ENCODE data around the gene STK10.
"Not testable (repeated sequence)": the region's sequence is repeated elsewhere in the genome, so short reads cannot be mapped to it uniquely, and the experiment has no call there.

The STK10 gene

GRCh38 chr5:172164769-172165212 is 23.2 kb downstream of the STK10 start:
- Histone ChIP-seq H3K9ac (ENCODE audit: insufficient read length, low read depth) (no peak overlapping the region), H3K4me1 (ENCODE audit: insufficient read depth, insufficient read length) (peaks cover 18% of the 10 kb centered on the region), H3K27me3 (ENCODE audit: insufficient read depth, insufficient read length) (no peaks in the 10 kb centered on the region), H3K4me3 (ENCODE audit: insufficient read length, low read depth) (no peak overlapping the region), H3K36me3 (ENCODE audit: insufficient read depth, insufficient read length, low read length) (peaks cover 8% of the 10 kb centered on the region), H3K9me3 (ENCODE audit: insufficient read depth, low read length) (no peaks in the 10 kb centered on the region)
- DNase-seq (ENCODE audit: low read depth, low spot score), result no peak
- TF ChIP-seq SUZ12 (IDR thresholded peaks at IDR 0.05; ENCODE audit: extremely low read depth, insufficient read depth, insufficient read length) (no peak), YY1 (IDR thresholded peaks at IDR 0.05; ENCODE audit: insufficient read depth, insufficient read length) (no peak), ZNF274 (IDR thresholded peaks at IDR 0.05; ENCODE audit: low read depth, low read length) (no peak)

GRCh38 chr5:172163346-172163745 is 24.7 kb downstream of the STK10 start:
- DNase-seq (ENCODE audit: low read depth, low spot score), result no peak
- H3K4me1 ChIP-seq (ENCODE audit: insufficient read depth, insufficient read length), result peaks cover 14% of the 10 kb centered on the region
- no peaks in the 10 kb centered on the region for H3K9me3 ChIP-seq (ENCODE audit: insufficient read depth, low read length)
- H3K36me3 ChIP-seq (ENCODE audit: insufficient read depth, insufficient read length, low read length), result peaks cover 8% of the 10 kb centered on the region
- no peaks in the 10 kb centered on the region for H3K27me3 ChIP-seq (ENCODE audit: insufficient read depth, insufficient read length)
- H3K9ac ChIP-seq (ENCODE audit: insufficient read length, low read depth), result no peak overlapping the region
- no peak for TF ChIP-seq SUZ12 (IDR thresholded peaks at IDR 0.05; ENCODE audit: extremely low read depth, insufficient read depth, insufficient read length)
- no peak for TF ChIP-seq YY1 (IDR thresholded peaks at IDR 0.05; ENCODE audit: insufficient read depth, insufficient read length)
- TF ChIP-seq ZNF274 (IDR thresholded peaks at IDR 0.05; ENCODE audit: low read depth, low read length), result no peak
- no peak overlapping the region for H3K4me3 ChIP-seq (ENCODE audit: insufficient read length, low read depth)

GRCh38 chr5:172162987-172163343 is 25.1 kb downstream of the STK10 start:
- Histone ChIP-seq H3K4me3 (ENCODE audit: insufficient read length, low read depth) (no peak overlapping the region), H3K36me3 (ENCODE audit: insufficient read depth, insufficient read length, low read length) (peaks cover 8% of the 10 kb centered on the region), H3K9me3 (ENCODE audit: insufficient read depth, low read length) (no peaks in the 10 kb centered on the region), H3K4me1 (ENCODE audit: insufficient read depth, insufficient read length) (peaks cover 10% of the 10 kb centered on the region), H3K9ac (ENCODE audit: insufficient read length, low read depth) (no peak overlapping the region), H3K27me3 (ENCODE audit: insufficient read depth, insufficient read length) (no peaks in the 10 kb centered on the region)
- no peak for DNase-seq (ENCODE audit: low read depth, low spot score)
- no peak for TF ChIP-seq SUZ12 (IDR thresholded peaks at IDR 0.05; ENCODE audit: extremely low read depth, insufficient read depth, insufficient read length)
- TF ChIP-seq YY1 (IDR thresholded peaks at IDR 0.05; ENCODE audit: insufficient read depth, insufficient read length), result no peak
- no peak for TF ChIP-seq ZNF274 (IDR thresholded peaks at IDR 0.05; ENCODE audit: low read depth, low read length)

GRCh38 chr5:172162323-172162986 is 25.6 kb downstream of the STK10 start:
- H3K9me3 ChIP-seq (ENCODE audit: insufficient read depth, low read length), result no peaks in the 10 kb centered on the region
- H3K4me1 ChIP-seq (ENCODE audit: insufficient read depth, insufficient read length), result peaks cover 10% of the 10 kb centered on the region
- DNase-seq (ENCODE audit: low read depth, low spot score), result no peak
- TF ChIP-seq SUZ12 (IDR thresholded peaks at IDR 0.05; ENCODE audit: extremely low read depth, insufficient read depth, insufficient read length) (no peak), YY1 (IDR thresholded peaks at IDR 0.05; ENCODE audit: insufficient read depth, insufficient read length) (no peak), ZNF274 (IDR thresholded peaks at IDR 0.05; ENCODE audit: low read depth, low read length) (no peak)
- no peaks in the 10 kb centered on the region for H3K27me3 ChIP-seq (ENCODE audit: insufficient read depth, insufficient read length)
- H3K9ac ChIP-seq (ENCODE audit: insufficient read length, low read depth), result no peak overlapping the region
- H3K4me3 ChIP-seq (ENCODE audit: insufficient read length, low read depth), result no peak overlapping the region
- peaks cover 8% of the 10 kb centered on the region for H3K36me3 ChIP-seq (ENCODE audit: insufficient read depth, insufficient read length, low read length)

GRCh38 chr5:172160506-172160905 is 27.5 kb downstream of the STK10 start:
- TF ChIP-seq YY1 (IDR thresholded peaks at IDR 0.05; ENCODE audit: insufficient read depth, insufficient read length), result no peak
- TF ChIP-seq SUZ12 (IDR thresholded peaks at IDR 0.05; ENCODE audit: extremely low read depth, insufficient read depth, insufficient read length), result no peak
- no peak for TF ChIP-seq ZNF274 (IDR thresholded peaks at IDR 0.05; ENCODE audit: low read depth, low read length)
- H3K9ac ChIP-seq (ENCODE audit: insufficient read length, low read depth), result no peak overlapping the region
- no peaks in the 10 kb centered on the region for H3K27me3 ChIP-seq (ENCODE audit: insufficient read depth, insufficient read length)
- no peaks in the 10 kb centered on the region for H3K9me3 ChIP-seq (ENCODE audit: insufficient read depth, low read length)
- H3K36me3 ChIP-seq (ENCODE audit: insufficient read depth, insufficient read length, low read length), result peaks cover 10% of the 10 kb centered on the region
- DNase-seq (ENCODE audit: low read depth, low spot score), result no peak
- peaks cover 10% of the 10 kb centered on the region for H3K4me1 ChIP-seq (ENCODE audit: insufficient read depth, insufficient read length)
- no peak overlapping the region for H3K4me3 ChIP-seq (ENCODE audit: insufficient read length, low read depth)

- Histone ChIP-seq H3K4me3 (ENCODE audit: insufficient read length, low read depth) (no peak overlapping the region), H3K9ac (ENCODE audit: insufficient read length, low read depth) (no peak overlapping the region), H3K9me3 (ENCODE audit: insufficient read depth, low read length) (no peaks in the 10 kb centered on the region), H3K36me3 (ENCODE audit: insufficient read depth, insufficient read length, low read length) (peaks cover 16% of the 10 kb centered on the region), H3K4me1 (ENCODE audit: insufficient read depth, insufficient read length) (peaks cover 8% of the 10 kb centered on the region), H3K27me3 (ENCODE audit: insufficient read depth, insufficient read length) (no peaks in the 10 kb centered on the region)
- no peak for TF ChIP-seq ZNF274 (IDR thresholded peaks at IDR 0.05; ENCODE audit: low read depth, low read length)
- no peak for TF ChIP-seq SUZ12 (IDR thresholded peaks at IDR 0.05; ENCODE audit: extremely low read depth, insufficient read depth, insufficient read length)
- TF ChIP-seq YY1 (IDR thresholded peaks at IDR 0.05; ENCODE audit: insufficient read depth, insufficient read length), result no peak
- DNase-seq (ENCODE audit: low read depth, low spot score), result no peak
Observed at GRCh38 chr5:172159016-172159415, 29.0 kb downstream of the STK10 start.

- Histone ChIP-seq H3K4me1 (ENCODE audit: insufficient read depth, insufficient read length) (no peaks in the 10 kb centered on the region), H3K4me3 (ENCODE audit: insufficient read length, low read depth) (no peak overlapping the region), H3K9ac (ENCODE audit: insufficient read length, low read depth) (no peak overlapping the region), H3K9me3 (ENCODE audit: insufficient read depth, low read length) (no peaks in the 10 kb centered on the region), H3K36me3 (ENCODE audit: insufficient read depth, insufficient read length, low read length) (peaks cover 26% of the 10 kb centered on the region), H3K27me3 (ENCODE audit: insufficient read depth, insufficient read length) (no peaks in the 10 kb centered on the region)
- TF ChIP-seq SUZ12 (IDR thresholded peaks at IDR 0.05; ENCODE audit: extremely low read depth, insufficient read depth, insufficient read length), result no peak
- no peak for TF ChIP-seq ZNF274 (IDR thresholded peaks at IDR 0.05; ENCODE audit: low read depth, low read length)
- DNase-seq (ENCODE audit: low read depth, low spot score), result no peak
Observed at GRCh38 chr5:172156541-172156994, 31.5 kb downstream of the STK10 start.

- not testable (repeated sequence) for DNase-seq (ENCODE audit: low read depth, low spot score); H3K4me1 ChIP-seq (ENCODE audit: insufficient read depth, insufficient read length); H3K4me3 ChIP-seq (ENCODE audit: insufficient read length, low read depth); H3K9ac ChIP-seq (ENCODE audit: insufficient read length, low read depth); H3K9me3 ChIP-seq (ENCODE audit: insufficient read depth, low read length); H3K27me3 ChIP-seq (ENCODE audit: insufficient read depth, insufficient read length)
- H3K36me3 ChIP-seq (ENCODE audit: insufficient read depth, insufficient read length, low read length), result peaks cover 27% of the 10 kb centered on the region
Observed at GRCh38 chr5:172155101-172155500, 32.9 kb downstream of the STK10 start.
